Measurements from ENCODE around the gene OR2T10.
"Not testable (repeated sequence)": the region's sequence is repeated elsewhere in the genome, so short reads cannot be mapped to it uniquely, and the experiment has no call there.

Gene OR2T10, protein sequence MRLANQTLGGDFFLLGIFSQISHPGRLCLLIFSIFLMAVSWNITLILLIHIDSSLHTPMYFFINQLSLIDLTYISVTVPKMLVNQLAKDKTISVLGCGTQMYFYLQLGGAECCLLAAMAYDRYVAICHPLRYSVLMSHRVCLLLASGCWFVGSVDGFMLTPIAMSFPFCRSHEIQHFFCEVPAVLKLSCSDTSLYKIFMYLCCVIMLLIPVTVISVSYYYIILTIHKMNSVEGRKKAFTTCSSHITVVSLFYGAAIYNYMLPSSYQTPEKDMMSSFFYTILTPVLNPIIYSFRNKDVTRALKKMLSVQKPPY

DNA sequence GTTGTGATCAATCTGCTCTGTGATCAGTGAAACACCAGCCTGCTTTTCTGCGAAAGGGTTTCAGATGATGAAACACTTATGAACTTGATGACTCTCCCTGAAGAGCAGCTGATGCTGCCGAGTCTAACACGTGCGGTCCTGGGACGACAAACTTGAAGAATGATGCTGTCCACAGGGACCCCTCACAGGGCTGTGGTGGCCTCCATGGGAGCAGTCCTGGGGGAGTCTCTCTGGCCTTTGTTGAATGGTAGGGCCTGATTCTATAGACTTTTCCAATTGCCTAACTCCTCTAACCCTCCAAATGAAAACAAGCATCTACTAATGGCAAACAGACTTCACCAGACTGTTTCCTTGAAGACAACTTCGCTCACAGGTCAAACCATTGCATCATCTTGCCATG is at the start of gene OR2T10:
Gene OR2T10, minus strand, starts transcription at position 112 of the 400 bp plus-strand sequence. CDS start 3,932 bp downstream, outside the sequence.
- DNase-seq (ENCODE audit: low spot score): no peak

DNA sequence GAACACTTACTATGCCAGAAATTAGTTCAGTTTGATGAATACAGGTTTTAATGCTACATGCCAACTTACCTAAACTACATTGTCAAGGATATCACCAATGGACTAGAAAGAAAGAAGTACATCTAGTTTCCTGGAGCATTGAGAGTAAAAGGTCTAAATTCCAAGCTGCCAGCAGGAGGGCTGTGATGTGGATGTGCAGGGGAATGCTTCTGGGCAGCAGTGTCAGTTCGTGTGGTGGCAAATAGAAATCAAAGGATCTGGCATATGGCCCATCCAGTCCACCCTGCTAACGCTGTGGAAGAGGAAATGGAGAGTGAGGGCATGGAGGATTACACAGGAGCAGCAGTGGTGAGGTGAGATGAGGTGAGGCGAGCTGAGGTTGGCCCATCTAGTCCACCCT is 47.7 kb upstream of the OR2T10 start, which contains the start of gene OR2T35:
Gene OR2T35, minus strand, starts transcription at position 101 of the 400 bp plus-strand sequence. CDS start 6,020 bp downstream, outside the sequence.
- DNase-seq (ENCODE audit: low spot score): not testable (repeated sequence)

DNA sequence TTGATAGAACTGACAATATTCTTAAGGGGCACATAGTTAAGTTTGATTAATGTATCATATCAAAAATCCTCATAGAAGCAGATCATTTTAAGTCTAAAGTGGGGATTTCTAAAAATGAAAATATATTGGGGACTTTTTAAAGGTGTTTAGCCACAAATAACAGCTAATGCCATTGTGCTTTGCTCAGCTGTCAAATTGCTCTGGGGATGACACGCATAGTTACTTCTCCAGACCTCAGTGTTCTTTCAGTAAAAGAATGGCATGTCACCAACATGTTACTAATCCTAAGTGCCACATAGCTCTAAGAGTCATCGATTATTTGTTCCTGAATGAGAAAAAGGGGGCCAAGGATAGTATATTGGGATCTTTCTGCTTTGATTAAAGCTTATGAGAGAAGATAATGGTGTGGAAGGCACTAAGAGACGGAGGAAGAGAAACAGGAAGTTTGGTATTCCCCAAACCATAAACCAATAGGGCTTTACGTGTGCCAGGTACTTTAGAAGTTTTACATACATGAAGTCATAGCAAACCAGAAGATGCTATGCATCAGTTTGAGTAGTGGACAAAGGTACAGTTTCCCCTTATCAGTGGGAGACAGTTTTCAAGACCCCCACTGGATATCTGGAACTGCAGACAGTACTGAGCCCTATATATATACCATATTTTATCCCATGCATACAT is 45.6 kb upstream of the OR2T10 start:
- DNase-seq (ENCODE audit: low spot score): not testable (repeated sequence)

DNA sequence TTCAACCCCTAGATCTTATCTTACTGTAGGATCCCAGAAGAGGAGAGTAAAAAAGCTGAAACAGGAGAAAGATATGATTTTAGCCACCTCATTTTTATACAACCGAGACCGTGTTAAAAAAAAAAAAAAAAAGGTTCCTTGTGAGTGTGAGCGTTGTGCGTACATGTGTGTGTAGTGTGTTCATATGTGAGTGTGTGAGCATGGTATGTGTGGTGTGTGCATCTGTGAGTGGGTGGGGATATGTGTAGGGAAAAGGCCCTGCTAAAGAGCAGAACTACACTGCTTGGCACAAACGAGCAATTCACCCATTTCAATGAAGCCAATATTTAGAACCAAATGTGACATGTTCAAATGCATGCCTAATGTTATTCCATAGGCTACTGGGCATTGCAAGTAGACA is 44.1 kb upstream of the OR2T10 start:
- not testable (repeated sequence) for DNase-seq (ENCODE audit: low spot score)

DNA sequence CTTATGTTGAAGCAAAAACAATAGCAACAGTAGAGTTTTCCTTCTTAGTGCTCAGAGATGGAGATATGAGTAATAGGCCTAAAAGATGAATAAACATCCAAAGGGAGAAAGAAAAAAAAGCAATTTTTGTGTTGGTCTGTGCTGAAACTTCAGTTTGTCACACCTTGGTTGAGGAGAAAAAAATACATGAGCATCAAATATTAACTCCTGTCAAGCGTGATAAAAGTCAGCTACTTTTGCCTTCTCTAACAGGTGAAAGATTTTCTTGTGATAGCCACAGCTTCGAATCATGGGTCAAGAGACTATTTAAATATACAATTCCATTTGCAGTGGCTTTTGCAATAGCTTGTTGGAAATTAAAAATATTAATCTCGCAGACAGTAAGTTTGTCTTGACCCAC is 43.4 kb upstream of the OR2T10 start:
- not testable (repeated sequence) for DNase-seq (ENCODE audit: low spot score)

DNA sequence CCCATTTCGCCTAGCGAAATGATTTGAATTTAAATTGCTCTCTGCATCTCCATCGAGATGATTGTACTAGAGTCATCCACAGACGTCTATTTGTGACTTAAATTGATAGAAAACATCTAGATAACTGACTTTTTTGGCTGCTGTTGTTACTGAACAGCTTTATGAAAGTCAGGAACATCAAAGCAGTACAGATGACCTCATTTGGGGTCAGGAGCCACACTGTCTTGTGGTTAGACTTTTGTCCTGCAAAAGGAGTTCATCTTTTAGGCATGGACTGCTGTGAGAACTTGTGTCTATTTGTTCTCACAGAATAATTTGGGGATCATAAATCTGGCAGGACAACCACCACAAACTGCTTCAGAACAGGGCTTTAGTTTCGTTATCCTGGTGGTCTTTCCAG is 42.2 kb upstream of the OR2T10 start:
- DNase-seq (ENCODE audit: low spot score): not testable (repeated sequence)

DNA sequence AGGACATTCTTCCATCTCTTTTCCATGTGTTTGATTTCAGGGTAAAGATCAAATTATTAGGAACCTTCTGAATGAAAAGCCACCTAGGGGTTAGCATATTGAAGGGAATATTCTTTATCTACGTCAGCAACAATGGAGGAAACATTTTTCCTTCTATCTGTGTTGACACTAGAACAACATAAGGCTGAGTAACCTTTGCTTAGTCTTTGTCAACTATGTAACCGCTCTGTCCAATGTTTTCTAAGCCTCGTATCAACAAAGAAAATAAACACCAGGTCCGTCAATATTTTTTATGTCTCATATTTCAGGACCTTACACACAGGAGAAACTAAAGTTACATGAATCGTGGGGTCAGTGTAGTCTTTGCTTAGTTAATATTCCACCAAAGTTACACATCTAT is 39.1 kb upstream of the OR2T10 start:
- DNase-seq (ENCODE audit: low spot score): not testable (repeated sequence)

DNA sequence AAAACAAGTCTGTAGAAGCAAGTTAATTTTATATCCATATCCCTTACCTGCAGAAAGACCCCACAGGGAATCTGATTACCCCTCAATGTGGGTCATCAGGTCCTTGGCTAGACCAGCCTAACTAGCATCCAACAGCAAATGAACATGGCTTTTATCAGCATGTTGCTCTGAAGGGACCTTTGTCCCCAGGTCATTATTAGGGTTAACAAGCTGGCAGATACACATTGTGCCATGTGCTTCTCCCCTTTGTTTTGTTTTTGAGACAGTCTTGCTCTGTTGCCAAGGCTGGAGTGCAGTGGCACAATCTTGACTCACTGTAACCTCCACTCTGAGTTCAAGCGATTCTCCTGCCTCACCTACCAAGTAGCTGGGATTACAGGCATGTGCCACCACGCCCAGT is 37.5 kb upstream of the OR2T10 start, which contains the start of gene OR2T11:
Gene OR2T11, minus strand, starts transcription at position 101 of the 400 bp plus-strand sequence. CDS start 7,963 bp downstream, outside the sequence.
- not testable (repeated sequence) for DNase-seq (ENCODE audit: low spot score)

DNA sequence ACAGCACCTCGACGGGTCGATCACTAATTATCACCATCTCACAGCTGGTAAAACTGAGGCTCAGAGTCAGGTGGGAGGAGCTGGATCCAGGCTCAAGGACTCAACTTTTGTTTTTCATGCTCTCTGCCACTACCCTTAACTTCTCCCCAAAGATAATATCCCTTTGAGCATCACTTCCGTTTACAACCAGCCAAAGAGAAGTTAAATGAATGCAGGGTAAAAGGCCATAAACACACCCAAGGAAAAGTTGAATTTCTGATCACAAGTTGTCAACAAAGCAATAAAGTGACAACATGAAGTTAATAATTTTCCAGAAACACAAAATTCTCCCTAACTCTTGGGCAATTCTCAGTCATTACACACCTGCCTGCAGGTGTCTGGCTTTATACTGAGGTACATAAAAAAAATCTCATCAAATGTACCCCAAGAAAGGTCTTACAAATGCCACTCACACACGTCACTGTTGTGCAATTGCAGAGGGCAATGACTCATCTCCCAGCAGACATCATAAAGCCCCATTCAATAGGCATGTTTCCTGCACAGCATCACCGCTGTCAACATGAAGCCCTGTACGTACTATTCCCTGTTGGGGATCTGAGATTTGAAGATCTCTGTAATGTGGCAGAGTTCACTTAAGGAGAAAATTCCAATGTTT is 34.0 kb upstream of the OR2T10 start:
- DNase-seq (ENCODE audit: low spot score): no peak

DNA sequence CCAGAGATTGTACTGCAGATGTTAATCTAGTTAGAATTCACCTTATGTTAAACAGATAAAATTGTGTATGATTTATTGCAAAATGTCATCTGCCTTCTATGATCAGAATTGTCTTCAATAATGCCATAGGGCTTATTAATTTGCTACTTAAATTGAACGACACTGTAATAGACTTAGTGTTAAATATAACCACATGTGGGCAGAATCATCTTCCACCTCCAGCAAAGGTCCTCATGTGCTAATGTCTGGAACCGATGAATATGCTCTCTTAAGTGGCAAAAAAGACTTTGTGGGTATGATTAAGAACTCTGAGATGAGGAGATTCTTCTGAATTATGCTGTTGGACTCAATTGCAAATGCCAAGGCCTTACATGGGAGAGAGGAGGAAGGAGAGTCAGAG is 33.1 kb upstream of the OR2T10 start:
- no peak for DNase-seq (ENCODE audit: low spot score)

DNA sequence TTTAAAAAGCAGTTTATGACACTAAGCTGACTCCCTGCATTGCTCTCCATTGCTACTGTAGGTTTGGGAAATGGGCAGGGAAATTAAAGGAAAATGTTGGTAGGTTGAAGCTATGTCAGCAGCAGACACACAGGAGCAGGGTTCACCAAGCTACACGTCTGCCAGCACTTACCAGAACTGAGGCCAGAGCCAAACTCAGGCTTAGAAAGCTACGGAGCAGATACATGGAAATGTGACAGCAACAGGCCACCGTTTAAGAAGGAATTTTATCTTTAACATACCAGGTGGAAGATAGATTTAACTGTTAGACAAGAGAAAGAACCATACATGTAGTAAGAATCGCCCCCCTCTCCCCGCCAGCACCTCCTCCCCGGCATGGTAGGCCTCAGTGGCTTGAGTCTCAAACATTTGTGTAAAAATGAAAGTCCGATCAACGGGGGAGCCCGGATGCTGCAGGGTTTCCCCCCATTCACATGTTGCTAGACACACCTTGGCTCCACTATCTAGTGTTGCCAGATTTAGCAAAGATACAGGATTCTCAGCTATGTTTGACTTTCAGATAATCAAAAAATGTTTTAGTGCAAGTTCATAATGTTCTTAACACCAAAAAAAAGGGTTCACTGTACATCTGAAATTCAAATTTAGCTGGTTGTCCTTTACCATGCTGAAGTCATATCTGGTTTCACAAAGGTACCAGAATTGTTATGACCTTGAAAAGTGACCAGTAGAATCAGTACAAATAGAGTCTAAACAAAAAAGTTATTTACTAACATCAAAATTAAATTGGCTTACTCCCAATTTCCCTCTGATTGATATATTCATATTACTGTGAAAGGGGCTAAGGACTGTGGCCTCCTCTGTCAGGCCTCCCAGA is 30.7 kb upstream of the OR2T10 start:
- no peak for DNase-seq (ENCODE audit: low spot score)

DNA sequence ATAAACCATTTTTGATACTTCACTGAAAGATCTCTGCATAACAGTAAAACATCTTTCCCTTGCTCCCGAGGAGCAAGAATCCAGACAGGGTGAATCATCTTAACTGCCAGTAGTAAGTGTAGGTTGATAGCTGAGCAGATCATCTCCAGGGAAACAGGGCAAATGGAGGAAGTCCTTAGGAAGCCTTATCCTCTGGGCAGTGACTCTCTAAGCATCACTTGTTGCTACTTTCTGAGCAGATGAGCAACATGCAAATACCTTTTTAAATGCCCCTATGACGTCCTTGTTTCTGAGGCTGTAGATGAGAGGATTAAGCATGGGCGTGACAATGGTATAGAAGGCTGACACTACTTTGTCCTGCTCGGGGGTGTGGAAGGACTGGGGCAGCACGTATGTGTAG is 28.5 kb upstream of the OR2T10 start:
- no peak for DNase-seq (ENCODE audit: low spot score)

DNA sequence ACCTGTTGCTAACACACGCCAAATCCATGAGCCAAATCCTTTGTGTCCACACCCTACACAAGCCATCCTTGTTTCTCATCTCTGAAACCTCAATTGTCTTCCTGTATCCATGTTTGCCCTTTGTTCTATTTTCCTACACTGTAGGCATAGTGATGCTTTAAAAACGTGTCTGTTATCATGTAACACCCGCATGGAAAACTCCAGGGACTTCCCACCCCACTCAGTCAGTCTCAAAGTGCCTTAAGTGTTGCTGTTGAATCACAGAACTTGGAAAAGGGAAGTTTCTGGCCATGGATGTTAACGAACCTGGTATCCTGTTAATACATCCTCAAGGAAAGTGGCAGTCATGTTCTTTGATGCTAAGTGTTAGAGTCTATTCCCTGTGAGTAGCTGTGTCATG is 27.7 kb upstream of the OR2T10 start:
- no peak for DNase-seq (ENCODE audit: low spot score)

DNA sequence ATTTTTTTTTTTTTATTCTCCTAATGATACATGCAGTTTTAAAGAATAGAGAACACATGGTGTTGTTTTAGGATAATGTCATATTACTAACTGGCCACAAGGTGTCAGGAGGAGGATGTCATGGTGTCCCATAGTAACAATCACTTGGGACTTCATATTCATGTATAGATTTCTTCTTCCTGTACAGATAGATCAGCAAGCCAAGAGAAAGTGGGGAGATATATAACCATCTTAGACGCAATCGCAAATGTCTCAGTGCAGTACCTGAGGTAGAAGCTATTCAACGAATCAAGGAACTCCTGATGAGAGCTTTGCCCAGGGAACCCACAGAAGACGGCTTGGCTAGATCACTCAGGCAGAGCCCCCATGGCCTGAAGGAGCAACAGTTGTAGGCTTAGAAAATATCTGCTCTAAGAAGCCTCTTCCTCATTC is 25.1 kb upstream of the OR2T10 start:
- peak; percentile 23 for DNase-seq (ENCODE audit: low spot score)

DNA sequence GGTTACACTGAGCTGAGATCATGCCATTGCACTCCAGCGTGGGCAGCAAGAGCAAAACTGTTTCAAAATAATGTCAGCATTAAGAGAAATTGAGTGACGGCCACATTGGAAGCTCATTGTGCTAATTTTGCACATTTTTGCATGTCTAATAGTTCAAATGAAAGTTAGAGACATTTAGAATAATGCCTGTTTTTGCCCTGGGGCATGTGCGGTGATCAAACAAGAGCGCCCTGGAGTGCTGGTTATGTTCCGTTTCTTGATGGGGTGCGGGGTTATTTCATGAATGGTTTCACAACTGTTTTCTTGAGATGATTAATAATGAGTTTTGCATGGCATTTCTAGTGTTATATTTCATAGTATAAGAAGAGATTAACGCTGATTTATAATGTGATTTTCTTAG is 24.3 kb upstream of the OR2T10 start:
- DNase-seq (ENCODE audit: low spot score): no peak

DNA sequence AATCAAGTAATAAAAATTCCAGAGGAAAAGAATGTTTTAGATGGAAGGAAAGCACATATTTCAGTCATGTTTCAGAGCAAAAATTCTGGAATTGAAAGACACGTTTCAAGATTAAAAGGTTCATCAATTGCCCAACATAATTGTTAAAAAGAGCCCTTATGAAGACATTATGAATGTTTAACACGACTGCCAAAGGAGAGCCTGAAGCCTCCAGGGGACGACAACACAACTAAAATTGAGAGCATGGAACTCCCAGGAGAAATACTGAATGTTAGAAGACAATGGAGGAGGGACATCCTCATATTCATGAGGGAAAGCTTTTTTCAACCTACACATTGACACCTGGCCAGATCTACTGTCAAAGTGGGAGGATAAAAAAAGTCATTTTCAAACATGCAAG is 21.4 kb upstream of the OR2T10 start:
- no peak for DNase-seq (ENCODE audit: low spot score)

DNA sequence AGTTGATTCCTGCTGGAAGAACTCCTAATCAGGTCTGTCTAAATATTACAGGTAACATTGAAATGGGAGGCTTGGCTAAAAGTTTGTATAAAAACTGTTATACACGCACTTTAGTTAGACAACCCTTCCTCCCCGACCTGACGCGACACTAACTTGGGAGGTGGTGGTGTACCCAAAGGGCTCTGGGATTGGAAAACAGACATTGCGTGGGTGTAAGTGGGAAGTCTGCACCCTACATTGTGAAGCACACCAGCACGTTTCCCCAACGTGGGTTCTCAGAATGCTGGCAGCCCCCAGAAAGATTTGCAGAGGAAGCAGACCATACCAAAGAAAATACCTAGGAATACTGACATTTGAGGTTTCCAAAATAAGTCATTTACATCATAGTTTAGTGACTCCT is 20.6 kb upstream of the OR2T10 start:
- no peak for DNase-seq (ENCODE audit: low spot score)

DNA sequence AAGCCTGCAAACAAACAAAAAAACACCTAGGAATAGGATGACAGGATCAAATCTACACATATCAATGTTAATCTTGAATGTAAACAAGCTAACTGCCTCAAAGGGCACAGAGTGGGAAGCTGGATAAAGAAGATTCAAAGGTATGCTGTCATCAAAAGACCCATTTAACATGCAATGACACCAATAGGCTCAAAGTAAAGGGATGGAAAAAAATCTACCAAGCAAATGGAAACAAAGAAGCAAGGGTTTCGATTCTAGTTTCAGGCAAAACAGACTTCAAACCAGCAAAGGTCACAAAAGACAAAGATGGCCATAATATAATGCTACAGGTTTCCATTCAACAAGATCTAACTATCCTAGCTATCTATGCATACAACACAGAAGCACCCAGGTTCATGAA is 16.2 kb upstream of the OR2T10 start:
- no peak for DNase-seq (ENCODE audit: low spot score)

DNA sequence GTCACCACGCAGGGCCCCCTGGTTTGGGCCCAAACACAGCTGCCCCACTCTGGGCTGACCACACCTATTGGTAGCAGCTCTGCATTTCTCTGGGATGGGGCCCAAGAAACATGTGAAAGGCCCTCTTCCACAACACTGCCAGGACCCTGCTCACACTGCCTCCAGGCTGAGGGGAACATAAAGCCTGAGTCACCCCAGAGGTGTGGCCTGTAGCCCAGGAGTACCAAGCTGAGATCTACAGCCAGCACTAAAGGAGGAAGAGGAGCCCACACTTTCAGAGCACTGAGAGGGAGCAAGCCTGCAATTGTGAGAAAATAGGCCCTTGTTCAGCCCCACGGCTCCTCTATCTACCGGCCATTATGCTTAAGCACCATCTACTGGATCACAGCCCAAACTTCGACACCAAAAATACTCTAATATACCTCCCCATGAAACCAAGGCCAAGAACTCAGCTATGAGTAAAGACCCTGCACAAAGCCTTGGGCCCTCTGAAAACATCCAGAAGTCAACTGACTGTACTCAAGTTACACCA is 14.4 kb upstream of the OR2T10 start:
- no peak for DNase-seq (ENCODE audit: low spot score)

DNA sequence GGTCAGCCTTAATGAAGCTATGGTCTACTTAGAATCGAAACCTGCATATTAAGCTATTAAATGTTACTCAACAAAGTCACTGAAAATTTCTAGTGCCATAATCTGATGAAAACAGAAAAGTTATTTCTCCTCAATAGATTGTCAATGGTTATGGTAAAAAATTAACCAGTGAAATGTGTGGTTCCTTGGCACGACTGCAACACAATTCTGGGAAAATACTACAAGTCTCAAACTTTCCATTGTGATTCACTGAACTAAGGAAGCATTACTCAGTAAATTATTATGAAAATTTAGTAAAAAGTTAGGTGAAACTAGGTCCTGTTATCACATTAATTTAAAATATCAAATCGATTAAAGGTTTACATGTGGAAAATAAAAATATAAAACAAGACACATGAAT is 12.8 kb upstream of the OR2T10 start:
- no peak for DNase-seq (ENCODE audit: low spot score)

DNA sequence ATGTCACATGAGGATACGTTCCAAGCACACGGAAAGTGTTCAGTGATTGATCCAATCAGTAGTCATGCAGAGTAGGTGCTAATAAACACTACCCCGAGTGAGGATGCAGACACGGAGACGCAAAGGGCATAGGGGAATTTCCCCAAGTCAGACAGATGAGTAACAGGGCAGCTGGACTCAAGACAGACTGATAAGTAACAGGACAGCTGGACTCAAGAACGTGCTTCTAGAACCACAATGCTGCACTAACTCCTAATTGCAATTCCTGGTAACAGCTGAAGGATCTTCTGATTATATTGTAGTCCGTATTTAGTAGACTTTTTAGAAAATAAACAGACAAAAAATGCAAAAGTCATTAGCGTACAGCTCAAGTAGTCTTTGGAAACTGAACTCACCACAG is 1.9 kb upstream of the OR2T10 start:
- no peak for DNase-seq (ENCODE audit: low spot score)

DNA sequence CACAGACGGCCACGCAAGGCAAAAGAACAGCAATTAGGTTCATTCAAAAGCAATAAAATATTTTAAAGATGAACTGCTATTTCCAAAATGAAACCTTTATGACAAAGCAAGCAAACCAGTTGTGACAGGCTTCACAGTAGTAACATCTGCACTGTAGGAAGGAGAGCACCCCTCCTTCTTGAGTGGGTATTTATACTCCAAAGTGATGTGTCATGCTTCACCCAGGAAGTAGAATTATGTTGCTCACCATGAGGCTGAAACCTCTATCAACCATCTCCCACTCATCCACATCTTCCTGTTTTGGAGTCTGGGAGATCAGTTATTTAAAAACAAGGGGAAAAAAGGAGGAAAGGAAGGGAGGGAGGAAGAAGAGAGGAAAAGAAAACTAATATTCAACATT is 885 bp downstream of the OR2T10 start:
- DNase-seq (ENCODE audit: low spot score): no peak
